B cell (primary cell): Measurements from ENCODE around the gene DENND2A. TPM values are rescaled to one million over a fixed set of nuclear protein-coding genes. Genes with fewer than 3 reads are reported as not detected.

ENCODE experiments used
- ATAC-seq: fragments of 200-7000 bp; cut with Tn5 transposase; one replicate; pipeline ENCODE4 v1.10.0; 2021; ENCODE audit warnings: low read depth, mild to moderate bottlenecking, moderate number of reproducible peaks, moderate library complexity
- CTCF ChIA-PET: fragments of 350-600 bp; sonication (Branson Sonifier 250); formaldehyde crosslinking; loops from one replicate; lab custom pipeline; 2021; ENCODE audit warnings: antibody characterized with exemption, inconsistent platforms; lab: Charles Lee
- POLR2A ChIA-PET: fragments of 350-600 bp; sonication (Branson Sonifier 250); formaldehyde crosslinking; loops from one replicate; lab custom pipeline; 2021; ENCODE audit warnings: antibody characterized with exemption; lab: Charles Lee
- DNase-seq: peaks from one replicate; pipeline ENCODE4 v3.0.0; 2013
- H2AFZ ChIP-seq: 2 replicates; pipeline ENCODE4 v1.6.1; 2012; ENCODE audit warnings: mild to moderate bottlenecking, low read depth, low read length; ENCODE audit not compliant: insufficient read depth, poor library complexity, severe bottlenecking
- H3K27ac ChIP-seq, 2 donors: 1 replicate in 1 of 2; 2 replicates in 1 of 2; pipeline ENCODE4 v1.5.1; 2012 to 2013; ENCODE audit warnings: low read length in 2 of 2, mild to moderate bottlenecking in 2 of 2, moderate library complexity in 1 of 2
- H3K27me3 ChIP-seq, 4 experiments: fragments of 200-600 bp in 1 of 4; sonication (generic) in 1 of 4; replicated peaks in 1 of 4; 1 replicate in 2 of 4; 2 replicates in 2 of 4; pipeline versions ENCODE4 v1.6.1 to v1.7.0; 2013 to 2016; ENCODE audit warnings: low read length in 3 of 4, mild to moderate bottlenecking in 2 of 4, mixed read lengths in 1 of 4, moderate library complexity in 1 of 4; ENCODE audit not compliant: insufficient read depth in 4 of 4, control insufficient read depth in 3 of 4; ENCODE audit errors: control extremely low read depth in 1 of 4
- H3K36me3 ChIP-seq, 2 experiments: replicated peaks in 1 of 2; 1 replicate in 1 of 2; 2 replicates in 1 of 2; pipeline versions ENCODE4 v1.6.1 to v1.7.1; 2013; ENCODE audit warnings: low read length in 1 of 2; ENCODE audit not compliant: insufficient read depth in 2 of 2, control insufficient read depth in 1 of 2; ENCODE audit errors: control extremely low read depth in 1 of 2, extremely low read depth in 1 of 2
- H3K4me1 ChIP-seq, 2 donors: fragments of 200-600 bp in 1 of 2; sonication (generic) in 1 of 2; 1 replicate in 1 of 2; 2 replicates in 1 of 2; pipeline versions ENCODE4 v1.5.1 to v1.6.1; 2013 to 2017; ENCODE audit warnings: low read length in 2 of 2; ENCODE audit not compliant: control insufficient read depth in 2 of 2, insufficient read depth in 2 of 2
- H3K4me2 ChIP-seq: replicated peaks from 2 replicates; pipeline ENCODE3; 2012; ENCODE audit warnings: mild to moderate bottlenecking, low read depth, low read length; ENCODE audit not compliant: poor library complexity, severe bottlenecking
- H3K4me3 ChIP-seq, 5 experiments: fragments of 200-600 bp in 1 of 5; sonication (generic) in 1 of 5; 1 replicate in 3 of 5; 2 replicates in 2 of 5; pipeline versions ENCODE4 v1.5.1 to v1.7.0; 2011 to 2016; ENCODE audit warnings: low read length in 4 of 5, mild to moderate bottlenecking in 4 of 5, low read depth in 2 of 5, control low read depth in 1 of 5, moderate library complexity in 1 of 5; ENCODE audit not compliant: insufficient read depth in 1 of 5; ENCODE audit errors: control extremely low read depth in 1 of 5, extremely low read depth in 1 of 5
- H3K79me2 ChIP-seq: fragments of 200-600 bp; sonication (generic); one replicate; pipeline ENCODE4 v1.6.0; 2016; ENCODE audit warnings: low read length; ENCODE audit not compliant: control insufficient read depth, insufficient read depth
- H3K9ac ChIP-seq: fragments of 200-600 bp; sonication (generic); 2 replicates; pipeline ENCODE4 v1.6.1; 2017; ENCODE audit warnings: mild to moderate bottlenecking, low read length, moderate library complexity
- H3K9me3 ChIP-seq, 3 donors: one replicate each; pipeline versions ENCODE4 v1.6.1 to v1.7.1; 2013; ENCODE audit warnings: low read length in 2 of 3; ENCODE audit not compliant: control insufficient read depth in 2 of 3, insufficient read depth in 1 of 3; ENCODE audit errors: control extremely low read depth in 1 of 3
- H4K20me1 ChIP-seq: 2 replicates; pipeline ENCODE4 v1.6.0; 2012; ENCODE audit warnings: mild to moderate bottlenecking, low read length; ENCODE audit not compliant: insufficient read depth, control insufficient read depth, poor library complexity, severe bottlenecking
- H3K27ac Mint-ChIP-seq: one replicate; pipeline ENCODE4 v1.8.0; 2021; ENCODE audit warnings: mixed read lengths
- H3K27me3 Mint-ChIP-seq: one replicate; pipeline ENCODE4 v1.8.0; 2021; ENCODE audit warnings: mixed read lengths
- H3K4me1 Mint-ChIP-seq: one replicate; pipeline ENCODE4 v1.8.0; 2021; ENCODE audit warnings: mixed read lengths
- H3K4me3 Mint-ChIP-seq: one replicate; pipeline ENCODE4 v1.8.0; 2021; ENCODE audit warnings: mixed read lengths
- H3K9me3 Mint-ChIP-seq: one replicate; pipeline ENCODE4 v1.8.0; 2022; ENCODE audit warnings: mixed read lengths; ENCODE audit not compliant: insufficient read depth
- CTCF ChIP-seq: fragments of 200-600 bp; IDR thresholded peaks from one replicate; pipeline ENCODE4 v1.8.0; 2022; ENCODE audit warnings: antibody characterized with exemption, mild to moderate bottlenecking
- EZH2 ChIP-seq: IDR thresholded peaks from 2 replicates; pipeline ENCODE4 v1.6.1; 2012; ENCODE audit warnings: borderline replicate concordance, low read depth, mild to moderate bottlenecking, moderate library complexity, low read length; ENCODE audit not compliant: insufficient read depth, poor library complexity, severe bottlenecking
- WGBS: methylation state at CpG from one replicate; pipeline ENCODE4 v1.1.5; 2013; ENCODE audit warnings: missing lambda C conversion rate; ENCODE audit not compliant: insufficient coverage; 5-methylcytosine and 5-hydroxymethylcytosine counted together
- intact Hi-C: fragments of 100-400 bp; cut with micrococcal nuclease; formaldehyde crosslinking; loops from one replicate; pipeline ENCODE4 v1.10.0; 2022
- polyA plus RNA-seq: library from polyadenylated mRNA; depleted of rRNA; stranded (reverse); fragments of >200 nt; gene quantifications from 2 replicates; pipeline ENCODE4 v1.2.3, GENCODE V29; 2012
- total RNA-seq, 2 donors: library from RNA; stranded (reverse); fragments of 120-200 nt in 1 of 2; gene quantifications; 1 replicate in 1 of 2; 2 replicates in 1 of 2; pipeline versions ENCODE4 v1.2.3 to v1.2.4, GENCODE V29; 2013 to 2022

The DENND2A gene
- total and polyA plus RNA-seq, 2 donors (not counting 1 experiment from before 2014, with no cell fraction given): 0.31 TPM; not detected in 1

- TF ChIP-seq CTCF (no peak), EZH2 (no peak)
- H3K4me2 ChIP-seq: no peak overlapping the region
- no peak overlapping the region for H3K27ac ChIP-seq
- WGBS: 96% methylated on average over 17 of the region's 18 CpGs
- POLR2A ChIA-PET: no interaction called here
- peaks cover 22% of the 10 kb centered on the region for H3K4me1 Mint-ChIP-seq
- H3K9me3 Mint-ChIP-seq: no peaks in the 10 kb centered on the region
- H3K27me3 ChIP-seq: peaks cover 0 to 4% (median 0%) of the 10 kb centered on the region in 4 experiments
- peaks cover 9% of the 10 kb centered on the region for H3K27me3 Mint-ChIP-seq
- intact Hi-C loops: no loop called here
- H4K20me1 ChIP-seq: no peaks in the 10 kb centered on the region
- H3K4me3 ChIP-seq: no peak overlapping the region
- H3K4me3 Mint-ChIP-seq: no peak overlapping the region
- CTCF ChIA-PET: no interaction called here
- no peak overlapping the region for H3K27ac Mint-ChIP-seq
- ATAC-seq (no peak), DNase-seq (no peak)
- H3K79me2 ChIP-seq: no peaks in the 10 kb centered on the region
- no peak overlapping the region for H3K9ac ChIP-seq
- H3K9me3 ChIP-seq: peaks cover 0 to 3% (median 0%) of the 10 kb centered on the region in 3 donors
- H3K36me3 ChIP-seq: no peaks in the 10 kb centered on the region
- no peak overlapping the region for H2AFZ ChIP-seq
- H3K4me1 ChIP-seq: peaks cover 14 to 26% of the 10 kb centered on the region in 2 donors
Measured at GRCh38 chr7:140539461-140539860, 101.2 kb downstream of the DENND2A start.

- Histone ChIP-seq H3K79me2 (no peaks in the 10 kb centered on the region), H3K27me3 (peaks cover 0 to 4% (median 0%) of the 10 kb centered on the region in 4 experiments), H3K9me3 (peaks cover 0 to 8% (median 0%) of the 10 kb centered on the region in 3 donors), H3K4me2 (peak overlapping the region; percentile 31), H3K4me1 (peaks cover 14 to 26% of the 10 kb centered on the region in 2 donors), H3K4me3 (no peak overlapping the region), H3K36me3 (no peaks in the 10 kb centered on the region), H3K9ac (peak overlapping the region; percentile 28), H3K27ac (peak overlapping the region; percentile 64 to 83), H2AFZ (peak overlapping the region; percentile 31), H4K20me1 (no peaks in the 10 kb centered on the region)
- ChIA-PET POLR2A (no interaction called here), CTCF (interaction anchor here (0.5 to 1.5 kb wide), 3 partner anchors 20 to 201 kb away, joined by 3 to 5 read pairs (median 5); no protein-coding TSS in a partner anchor)
- DNase-seq (peak; percentile 62), ATAC-seq (peak; percentile 75)
- no peaks in the 10 kb centered on the region for H3K9me3 Mint-ChIP-seq
- peaks cover 9% of the 10 kb centered on the region for H3K27me3 Mint-ChIP-seq
- WGBS: 90% methylated on average over 8 of the region's 12 CpGs
- intact Hi-C loops: no loop called here
- TF ChIP-seq EZH2 (no peak), CTCF (no peak)
- peak overlapping the region; percentile 38 for H3K4me3 Mint-ChIP-seq
- peaks cover 22% of the 10 kb centered on the region for H3K4me1 Mint-ChIP-seq
- peak overlapping the region; percentile 64 for H3K27ac Mint-ChIP-seq
Measured at GRCh38 chr7:140537750-140538482, 102.7 kb downstream of the DENND2A start.
